Activated CD4-positive, alpha-beta T cell treated with anti-CD3 and anti-CD28 coated beads for 1 hour (primary cell): ENCODE measurements around the gene CEP131.

Experiments used
- DNase-seq: peaks from one replicate; pipeline ENCODE4 v3.0.0-alpha.2; 2020

CEP131 gene

GRCh38 chr17:81251094-81251708 lies 28.4 kb upstream of the CEP131 start:
- DNase-seq, result no peak

- DNase-seq, result no peak
Measured at GRCh38 chr17:81250286-81251093, 27.7 kb upstream of the CEP131 start.

- DNase-seq, result no peak
Measured at GRCh38 chr17:81249223-81250040, 26.7 kb upstream of the CEP131 start.

GRCh38 chr17:81248649-81249048 lies 25.9 kb upstream of the CEP131 start:
- DNase-seq, result no peak

GRCh38 chr17:81247339-81247990 lies 24.7 kb upstream of the CEP131 start:
- DNase-seq, result no peak

GRCh38 chr17:81246679-81247338 lies 24.0 kb upstream of the CEP131 start:
- DNase-seq, result no peak

- DNase-seq, result no peak
Measured at GRCh38 chr17:81246343-81246670, 23.5 kb upstream of the CEP131 start.

GRCh38 chr17:81245665-81246342 lies 23.0 kb upstream of the CEP131 start:
- DNase-seq, result no peak

GRCh38 chr17:81245024-81245664 lies 22.4 kb upstream of the CEP131 start:
- no peak for DNase-seq

- DNase-seq, result no peak
Measured at GRCh38 chr17:81244358-81245023, 21.7 kb upstream of the CEP131 start.

- no peak for DNase-seq
Measured at GRCh38 chr17:81243333-81243664, 20.5 kb upstream of the CEP131 start.

GRCh38 chr17:81242421-81243332 lies 19.9 kb upstream of the CEP131 start:
- DNase-seq, result no peak

GRCh38 chr17:81241648-81242420 lies 19.1 kb upstream of the CEP131 start:
- peak; percentile 46 for DNase-seq

- DNase-seq, result no peak
Measured at GRCh38 chr17:81241203-81241602, 18.4 kb upstream of the CEP131 start.

GRCh38 chr17:81240761-81241160 lies 18.0 kb upstream of the CEP131 start:
- DNase-seq, result no peak

- DNase-seq, result peak; percentile 18
Measured at GRCh38 chr17:81239714-81240555, 17.2 kb upstream of the CEP131 start.

GRCh38 chr17:81238815-81239713 lies 16.3 kb upstream of the CEP131 start, which contains the start of the genes NDUFAF8 and TEPSIN:
Gene NDUFAF8, plus strand, starts transcription at chr17:81239318. Its CDS starts 46 bp downstream, at chr17:81239364.
Gene TEPSIN, minus strand, starts transcription at chr17:81239055. Its CDS starts 22 bp downstream, at chr17:81239033.
- peak; percentile 93 for DNase-seq
